HG03558 (cell line): ENCODE measurements around the gene TSPAN17.

Experiments
- ATAC-seq: cut with Tn5 transposase; IDR thresholded peaks from one replicate; pipeline ENCODE4 v1.9.1; 2021; ENCODE audit warnings: moderate number of reproducible peaks; ENCODE audit not compliant: unreplicated experiment; ENCODE audit errors: extremely low read depth

The TSPAN17 gene

DNA sequence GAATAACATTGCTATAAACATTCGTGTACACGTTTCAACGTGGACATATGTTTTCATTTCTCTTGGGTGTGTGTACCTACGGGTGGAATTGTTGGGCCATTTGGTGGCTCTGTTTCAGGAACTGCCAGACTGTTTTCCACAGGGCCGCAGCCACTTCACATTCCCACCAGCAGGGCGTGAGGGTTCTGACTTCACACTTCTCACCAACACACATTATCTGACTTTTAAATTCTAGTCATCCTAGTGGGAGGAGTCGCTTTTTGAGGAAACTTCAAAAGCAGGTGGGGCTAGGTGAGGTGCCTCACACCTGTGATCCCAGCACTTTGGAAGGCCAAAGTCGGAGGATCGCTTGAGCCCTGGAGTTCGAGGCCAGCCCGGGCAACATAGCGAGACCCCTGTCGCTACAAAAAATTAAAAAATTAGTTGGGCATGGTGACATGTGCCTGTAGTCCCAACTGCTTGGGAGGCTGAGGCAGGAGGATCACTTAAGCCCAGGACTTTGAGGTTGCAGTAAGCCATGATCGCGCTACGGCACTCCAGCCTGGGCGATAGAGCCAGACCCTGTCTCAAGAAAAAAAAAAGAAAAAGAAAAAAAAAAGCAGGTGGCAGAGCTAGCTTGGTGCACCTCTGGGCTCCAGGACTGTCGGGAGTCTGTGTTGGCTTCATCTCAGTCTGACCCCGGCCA lies 28.5 kb downstream of the TSPAN17 start:
- ATAC-seq = no peak

- no peak for ATAC-seq
These were observed 29.1 kb downstream of the TSPAN17 start for GRCh38 chr5:176676361-176676824.

DNA sequence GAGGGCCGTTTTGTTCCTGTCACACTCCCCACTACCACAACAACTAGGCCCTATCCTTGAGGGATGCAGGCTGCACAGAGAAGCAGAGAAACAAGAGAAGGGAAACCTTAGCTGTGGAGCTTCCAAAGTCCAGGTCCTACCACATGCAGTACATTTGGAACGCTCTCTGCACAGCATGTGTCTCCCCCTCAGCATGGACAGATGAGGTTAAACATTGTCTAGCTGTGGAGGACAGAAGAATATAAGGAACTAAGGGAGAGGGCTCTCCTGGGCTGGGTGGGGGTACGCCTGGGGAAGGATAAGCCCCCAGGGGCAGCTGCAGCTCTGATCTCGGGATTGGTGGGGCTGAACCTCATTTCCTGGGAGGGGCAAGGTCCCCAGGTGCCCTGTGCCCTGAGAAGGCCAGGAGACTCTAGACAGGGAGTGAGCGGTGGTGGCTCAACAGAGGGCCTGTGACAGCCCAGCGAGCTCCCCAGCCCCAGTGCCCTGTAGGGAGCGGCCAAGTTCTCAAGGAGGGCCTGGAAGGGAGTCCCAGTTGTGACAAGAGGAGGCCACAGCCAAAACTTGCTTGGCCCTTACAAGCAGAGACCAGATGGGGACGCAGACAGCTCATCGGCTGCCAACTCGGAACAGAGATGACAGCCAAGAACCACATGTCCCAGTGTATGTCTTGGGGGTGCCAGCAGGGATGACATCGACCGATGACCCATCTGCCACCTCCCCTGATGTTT lies 30.1 kb downstream of the TSPAN17 start:
- ATAC-seq = no peak

DNA sequence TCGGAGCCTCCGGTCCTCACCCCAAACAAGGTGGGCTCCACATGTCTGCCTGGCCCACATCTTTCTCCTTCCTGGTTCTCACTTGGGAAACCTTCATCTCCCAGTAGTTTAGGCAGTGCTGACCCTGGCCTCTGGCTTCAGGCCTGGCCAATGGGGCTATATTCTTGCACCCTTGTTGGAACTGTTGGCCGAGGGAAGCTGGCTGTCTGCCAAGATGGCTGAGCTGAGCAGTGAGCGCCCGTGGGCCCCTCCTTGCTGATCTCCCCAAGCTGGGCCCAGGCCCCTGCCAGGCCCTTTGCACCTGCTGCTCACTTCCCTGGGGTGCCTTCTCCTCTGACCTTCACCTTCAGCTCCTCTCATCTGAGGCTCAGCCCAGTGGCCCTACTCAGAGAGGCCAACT lies 31.3 kb downstream of the TSPAN17 start:
- no peak for ATAC-seq

DNA sequence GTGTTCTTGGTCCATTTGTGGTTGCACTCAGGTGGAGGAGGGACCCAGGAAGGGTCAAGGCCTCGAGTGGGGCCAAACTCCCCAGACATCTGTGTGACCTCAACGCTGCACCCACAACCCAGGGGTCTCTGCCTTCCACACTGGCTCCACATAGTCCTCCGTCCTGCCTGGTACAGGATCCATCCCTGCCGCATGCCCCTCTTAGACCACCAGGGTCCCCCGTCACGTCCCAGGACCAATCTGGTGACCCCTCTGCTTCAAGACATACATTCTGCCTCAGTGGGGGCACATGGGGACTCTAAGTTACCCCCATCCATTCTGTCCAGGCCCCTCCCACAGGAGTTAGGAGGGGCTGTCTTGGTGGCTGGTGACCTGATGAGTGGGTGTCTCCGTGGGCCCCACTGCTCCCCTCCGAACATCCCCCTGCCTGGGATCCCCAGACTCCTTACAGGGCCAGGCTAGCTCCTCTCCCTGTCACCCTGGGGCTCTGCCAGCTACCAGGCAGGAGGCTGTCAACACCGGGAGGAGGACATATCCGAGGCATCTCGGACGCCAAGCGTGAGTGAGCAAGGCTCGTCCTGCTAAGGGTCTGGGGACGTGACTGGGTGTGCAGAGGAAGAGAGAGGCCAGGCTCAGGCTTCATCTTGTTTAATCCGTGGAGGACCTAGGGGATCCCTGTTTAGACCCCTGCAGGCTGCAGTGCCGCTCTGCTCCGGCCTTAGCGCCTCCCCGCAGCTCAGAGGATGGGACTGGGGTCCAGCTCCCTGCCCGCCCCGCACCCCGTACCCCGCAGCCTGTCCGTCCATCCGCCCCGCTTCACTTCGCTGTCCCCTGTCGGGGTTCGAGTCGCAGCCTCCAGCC lies 32.3 kb downstream of the TSPAN17 start:
- ATAC-seq = no peak

DNA sequence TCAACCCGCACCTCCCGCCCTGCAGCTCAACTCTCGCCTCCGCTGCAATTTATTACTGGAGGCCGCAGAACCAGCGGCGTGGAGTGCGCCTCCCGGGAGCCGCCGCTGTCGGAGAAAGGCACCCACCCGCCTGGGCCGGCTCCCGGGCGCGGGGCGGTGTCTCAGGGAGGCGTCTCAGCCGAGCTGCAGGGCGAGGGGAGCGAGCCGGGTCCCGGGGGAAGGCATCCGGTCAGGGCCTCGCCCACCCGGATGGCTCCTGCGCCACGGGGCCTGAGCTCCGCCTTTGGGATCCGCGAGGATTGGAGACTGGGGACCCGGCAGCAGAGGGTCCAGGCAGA lies 32.9 kb downstream of the TSPAN17 start:
- ATAC-seq = no peak

- ATAC-seq = no peak
These were observed 34.8 kb downstream of the TSPAN17 start for GRCh38 chr5:176682016-176682531.

DNA sequence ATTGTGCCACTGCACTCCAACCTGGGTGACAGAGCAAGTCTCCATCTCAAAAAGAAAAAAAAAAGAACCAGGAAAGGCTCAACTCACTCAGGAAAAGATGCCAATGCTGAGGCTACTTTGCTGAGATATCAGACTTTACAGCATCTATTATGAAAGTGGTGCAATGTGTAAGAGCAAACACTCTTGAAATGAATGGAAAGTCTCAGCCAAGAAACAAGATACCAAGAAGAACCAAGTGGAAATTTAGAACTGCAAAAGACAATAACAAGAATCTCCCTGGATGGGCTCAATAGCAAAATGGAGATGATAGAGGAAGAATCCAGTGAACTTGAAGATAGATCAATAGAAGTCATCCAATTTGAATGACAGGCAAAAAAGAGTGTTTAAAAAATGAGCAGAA lies 37.7 kb downstream of the TSPAN17 start:
- ATAC-seq = no peak

GRCh38 chr5:176687247-176687646 lies 40.0 kb downstream of the TSPAN17 start:
- ATAC-seq = no peak

GRCh38 chr5:176687881-176688280 lies 40.6 kb downstream of the TSPAN17 start:
- ATAC-seq = no peak

GRCh38 chr5:176690911-176691310 lies 43.6 kb downstream of the TSPAN17 start:
- no peak for ATAC-seq

GRCh38 chr5:176691524-176691923 lies 44.2 kb downstream of the TSPAN17 start:
- no peak for ATAC-seq

DNA sequence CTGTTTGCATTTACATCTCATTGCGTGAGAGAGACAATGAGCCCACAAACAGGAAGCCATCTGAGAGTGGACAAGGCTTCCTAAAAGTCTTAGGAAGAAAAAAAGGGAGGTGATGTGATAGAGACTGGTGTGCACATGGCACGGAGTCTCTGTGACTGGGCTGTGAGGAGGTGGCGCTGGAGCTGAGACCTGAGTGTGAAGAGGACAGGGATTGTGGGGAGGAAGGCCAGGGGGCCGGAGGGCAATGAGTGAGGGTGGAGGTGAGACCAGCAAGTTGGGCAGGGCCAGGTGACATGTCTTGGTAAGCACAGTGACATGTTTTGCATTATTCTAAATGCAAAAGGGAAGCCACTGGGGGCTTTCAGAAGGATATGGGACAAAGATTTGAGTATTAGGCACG lies 45.0 kb downstream of the TSPAN17 start:
- no peak for ATAC-seq

- ATAC-seq = no peak
These were observed 45.7 kb downstream of the TSPAN17 start for GRCh38 chr5:176692839-176693476.

DNA sequence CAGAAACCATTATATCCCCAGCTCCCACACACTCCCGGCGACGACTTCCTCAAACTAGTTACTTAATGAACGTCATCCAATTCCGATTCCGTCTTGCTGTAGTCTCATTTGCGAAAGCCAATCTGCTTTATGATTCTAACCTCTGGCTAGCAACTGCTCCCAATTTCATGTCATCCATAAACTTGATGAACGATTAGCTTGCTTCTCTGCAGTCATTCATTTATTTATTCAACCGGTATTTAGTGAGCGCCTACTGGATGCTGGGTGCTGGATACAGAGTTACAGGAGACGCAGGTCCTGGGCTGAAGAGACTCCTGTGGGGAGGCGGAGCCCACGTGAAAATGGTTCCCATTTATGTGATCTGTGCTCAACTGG lies 46.2 kb downstream of the TSPAN17 start:
- ATAC-seq = no peak

DNA sequence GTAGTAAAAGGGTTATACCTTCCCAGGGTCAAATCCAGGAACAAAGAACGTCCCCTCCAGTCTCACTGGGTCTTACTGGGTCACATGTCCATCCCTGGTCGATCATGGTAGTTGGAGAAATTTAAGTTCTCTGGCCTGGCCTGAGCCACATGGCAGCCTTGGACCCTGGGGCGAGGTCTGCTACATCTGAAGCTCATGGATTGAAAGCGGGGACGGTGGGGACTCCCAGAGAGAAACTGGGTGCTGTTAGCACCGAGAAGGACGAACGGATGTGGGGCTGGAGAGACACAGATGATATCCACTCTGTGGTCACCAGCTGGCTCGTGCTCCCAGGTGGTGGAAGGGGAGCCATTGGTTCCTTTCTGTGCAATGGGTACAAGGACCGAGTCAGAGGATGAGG lies 46.9 kb downstream of the TSPAN17 start:
- ATAC-seq = no peak

- no peak for ATAC-seq
These were observed 47.3 kb downstream of the TSPAN17 start for GRCh38 chr5:176694631-176695030.

- ATAC-seq = no peak
These were observed 47.8 kb downstream of the TSPAN17 start for GRCh38 chr5:176695073-176695472.

DNA sequence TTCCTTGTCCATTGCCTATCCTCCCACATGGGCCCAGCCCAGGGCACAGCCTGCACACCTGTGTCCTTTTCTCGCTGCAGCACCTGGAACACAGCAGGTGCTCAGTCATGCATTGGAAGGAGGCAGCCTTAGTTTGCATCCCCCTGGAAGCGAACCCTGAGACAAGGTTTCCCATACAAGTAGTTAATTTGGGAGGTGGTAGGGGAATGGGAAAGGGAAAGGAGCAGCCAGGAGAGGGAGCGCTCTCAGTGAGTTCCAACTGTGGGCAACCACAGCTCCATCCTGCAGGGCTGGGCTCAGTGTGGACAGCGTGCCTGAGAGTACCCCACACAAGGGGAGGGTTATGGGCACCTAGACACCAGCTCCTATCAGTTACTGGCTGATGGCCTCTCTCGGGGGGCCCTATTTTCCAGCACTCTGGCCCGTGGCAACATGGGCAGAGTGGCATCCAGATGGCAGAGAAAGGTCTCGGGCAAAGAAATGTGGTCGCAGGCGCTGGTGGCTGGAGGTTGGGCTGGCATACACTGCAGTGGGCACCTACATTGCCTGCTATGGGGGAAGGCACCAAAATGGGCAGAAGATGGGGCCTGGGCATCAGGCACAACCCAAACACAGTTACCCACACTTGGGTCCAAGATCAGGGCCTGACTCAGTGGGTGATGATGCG lies 50.1 kb downstream of the TSPAN17 start:
- no peak for ATAC-seq
